Parathyroid adenoma (tissue), 2 donors: ENCODE measurements around the gene TEKT1.

ENCODE experiments used
- H2AFZ ChIP-seq: fragments of 300-600 bp; sonication (generic); one replicate; pipeline ENCODE4 v1.7.0; 2017; ENCODE audit warnings: antibody characterized with exemption, mild to moderate bottlenecking
- H3K27ac ChIP-seq: fragments of 300-600 bp; sonication (generic); one replicate; pipeline ENCODE4 v1.7.0; 2017
- H3K27me3 ChIP-seq: fragments of 300-600 bp; sonication (generic); one replicate; pipeline ENCODE4 v1.7.0; 2017; ENCODE audit warnings: low read length; ENCODE audit not compliant: control insufficient read depth, insufficient read depth
- H3K36me3 ChIP-seq: fragments of 300-600 bp; sonication (generic); one replicate; pipeline ENCODE4 v1.7.0; 2017; ENCODE audit warnings: low read length; ENCODE audit not compliant: control insufficient read depth, insufficient read depth
- H3K4me1 ChIP-seq: fragments of 300-600 bp; sonication (generic); one replicate; pipeline ENCODE4 v1.7.0; 2017; ENCODE audit warnings: control low read depth
- H3K4me2 ChIP-seq: fragments of 300-600 bp; sonication (generic); one replicate; pipeline ENCODE4 v1.7.0; 2017; ENCODE audit warnings: low read length
- H3K4me3 ChIP-seq: fragments of 300-600 bp; sonication (generic); one replicate; pipeline ENCODE4 v1.7.0; 2017; ENCODE audit warnings: low read depth, low read length
- H3K79me2 ChIP-seq: fragments of 300-600 bp; sonication (generic); one replicate; pipeline ENCODE4 v1.7.0; 2017; ENCODE audit warnings: control low read depth
- H3K9ac ChIP-seq: fragments of 300-600 bp; sonication (generic); one replicate; pipeline ENCODE4 v1.7.0; 2017; ENCODE audit warnings: mild to moderate bottlenecking
- H3K9me3 ChIP-seq: fragments of 300-600 bp; sonication (generic); one replicate; pipeline ENCODE4 v1.7.0; 2017; ENCODE audit warnings: low read length; ENCODE audit not compliant: control insufficient read depth
- CTCF ChIP-seq: fragments of 300-600 bp; sonication (generic); IDR thresholded peaks from one replicate; pipeline ENCODE4 v1.7.0; 2017; ENCODE audit warnings: antibody characterized with exemption, mild to moderate bottlenecking
- donor health status: primary hyperparathyroidism.

TEKT1 gene

GRCh38 chr17:6789146-6789545 is 42.4 kb downstream of the TEKT1 start:
- Histone ChIP-seq H3K36me3 (no peaks in the 10 kb centered on the region), H3K4me2 (no peak overlapping the region), H3K9ac (no peak overlapping the region), H3K9me3 (no peaks in the 10 kb centered on the region), H3K4me1 (no peaks in the 10 kb centered on the region), H3K79me2 (no peaks in the 10 kb centered on the region), H3K27ac (no peak overlapping the region), H3K4me3 (no peak overlapping the region), H2AFZ (no peak overlapping the region), H3K27me3 (no peaks in the 10 kb centered on the region)
- TF ChIP-seq CTCF: no peak

GRCh38 chr17:6787081-6787693 is 44.3 kb downstream of the TEKT1 start:
- TF ChIP-seq CTCF: no peak
- Histone ChIP-seq H3K4me2 (no peak overlapping the region), H3K27me3 (no peaks in the 10 kb centered on the region)

GRCh38 chr17:6786618-6787017 is 44.9 kb downstream of the TEKT1 start:
- Histone ChIP-seq H3K27ac (no peak overlapping the region), H3K9me3 (no peaks in the 10 kb centered on the region), H3K4me1 (no peaks in the 10 kb centered on the region), H3K36me3 (no peaks in the 10 kb centered on the region), H3K9ac (no peak overlapping the region), H3K27me3 (no peaks in the 10 kb centered on the region), H3K4me3 (no peak overlapping the region), H2AFZ (no peak overlapping the region), H3K4me2 (no peak overlapping the region), H3K79me2 (no peaks in the 10 kb centered on the region)
- no peak for TF ChIP-seq CTCF

More at GRCh38 chr17:6787081-6787693, 44.3 kb downstream of the TEKT1 start:
- Histone ChIP-seq H3K27ac (no peak overlapping the region), H2AFZ (no peak overlapping the region), H3K4me3 (no peak overlapping the region), H3K9ac (no peak overlapping the region), H3K4me1 (no peaks in the 10 kb centered on the region), H3K9me3 (no peaks in the 10 kb centered on the region), H3K79me2 (no peaks in the 10 kb centered on the region), H3K36me3 (no peaks in the 10 kb centered on the region)

- Histone ChIP-seq H3K4me3 (no peak overlapping the region), H3K79me2 (no peaks in the 10 kb centered on the region), H3K36me3 (no peaks in the 10 kb centered on the region), H3K9me3 (no peaks in the 10 kb centered on the region), H3K27ac (no peak overlapping the region), H3K27me3 (no peaks in the 10 kb centered on the region), H2AFZ (no peak overlapping the region), H3K4me2 (no peak overlapping the region), H3K4me1 (no peaks in the 10 kb centered on the region), H3K9ac (no peak overlapping the region)
- TF ChIP-seq CTCF: no peak
Observed at GRCh38 chr17:6782244-6782643, 49.3 kb downstream of the TEKT1 start.

GRCh38 chr17:6780886-6781285 is 50.6 kb downstream of the TEKT1 start:
- TF ChIP-seq CTCF: no peak
- no peaks in the 10 kb centered on the region for H3K36me3 ChIP-seq
- no peak overlapping the region for H2AFZ ChIP-seq
- H3K4me1 ChIP-seq: no peaks in the 10 kb centered on the region
- H3K27me3 ChIP-seq: no peaks in the 10 kb centered on the region
- H3K9me3 ChIP-seq: no peaks in the 10 kb centered on the region
- no peak overlapping the region for H3K9ac ChIP-seq
- no peaks in the 10 kb centered on the region for H3K79me2 ChIP-seq
- no peak overlapping the region for H3K27ac ChIP-seq
- H3K4me3 ChIP-seq: no peak overlapping the region
- H3K4me2 ChIP-seq: no peak overlapping the region
